K562 (cell line): ENCODE measurements around the gene COPS6. TPM values are rescaled to one million over a fixed set of nuclear protein-coding genes. Genes with fewer than 3 reads are reported as not detected.

ENCODE experiments used
- ADNP ChIP-seq: fragments of 200-800 bp; sonication (Bioruptor generic); IDR thresholded peaks from 2 replicates; pipeline ENCODE4 v1.6.1; 2016; ENCODE audit warnings: missing genetic modification characterization, missing compliant biosample characterization
- BDP1 ChIP-seq: IDR thresholded peaks from 3 replicates; pipeline ENCODE4 v1.6.1; 2011; ENCODE audit not compliant: insufficient read length, insufficient read depth
- CBX5 ChIP-seq: IDR thresholded peaks from 2 replicates; pipeline ENCODE4 v1.6.1; 2014; ENCODE audit warnings: low read depth, borderline replicate concordance
- FOSL1 ChIP-seq: fragments of 200-800 bp; sonication (Bioruptor generic); conservative IDR thresholded peaks from 2 replicates; pipeline ENCODE4 v1.6.1; 2016; ENCODE audit warnings: missing genetic modification characterization, missing compliant biosample characterization
- HNRNPUL1 ChIP-seq: fragments of 200-400 bp; formaldehyde crosslinking; IDR thresholded peaks from 2 replicates; pipeline ENCODE4 v1.6.1; 2017; ENCODE audit warnings: low read length
- LCOR ChIP-seq: sonication (generic); formaldehyde crosslinking; IDR thresholded peaks from 2 replicates; pipeline ENCODE4 v1.8.0; 2022; ENCODE audit warnings: mild to moderate bottlenecking, missing genetic modification reagents
- LEF1 ChIP-seq: fragments of 450-650 bp; IDR thresholded peaks from 2 replicates; pipeline ENCODE4 v1.6.1; 2016; ENCODE audit warnings: mild to moderate bottlenecking
- MIER1 ChIP-seq: fragments of 450-650 bp; IDR thresholded peaks from 2 replicates; pipeline ENCODE4 v1.6.1; 2016; ENCODE audit warnings: antibody characterized with exemption, mild to moderate bottlenecking, low read depth
- NR4A1 ChIP-seq, 2 experiments: fragments of 250-450 bp in 1 of 2; fragments of 450-650 bp in 1 of 2; sonication (Bioruptor Pico) in 1 of 2; IDR thresholded peaks; 2 replicates each; pipeline versions ENCODE4 v1.4.0 to v1.6.1; 2016 to 2020; ENCODE audit warnings: mild to moderate bottlenecking in 2 of 2, missing compliant biosample characterization in 1 of 2, missing genetic modification characterization in 1 of 2, moderate library complexity in 1 of 2
- POLR2AphosphoS5 ChIP-seq: IDR thresholded peaks from 2 replicates; pipeline ENCODE4 v1.6.1; 2011; ENCODE audit warnings: mild to moderate bottlenecking, low read depth, low read length, moderate library complexity; ENCODE audit not compliant: control insufficient read depth, insufficient read depth
- PYGO2 ChIP-seq: fragments of 450-650 bp; IDR thresholded peaks from 2 replicates; pipeline ENCODE4 v1.6.1; 2016; ENCODE audit warnings: mild to moderate bottlenecking, missing genetic modification characterization, moderate library complexity, missing compliant biosample characterization
- SAP30 ChIP-seq: fragments of 200-600 bp; sonication (generic); IDR thresholded peaks from 2 replicates; pipeline ENCODE4 v1.6.1; 2012; ENCODE audit warnings: borderline replicate concordance, low read depth, mild to moderate bottlenecking, moderate library complexity, low read length, control low read depth, inconsistent platforms; ENCODE audit not compliant: insufficient read depth, poor library complexity, severe bottlenecking
- SIRT6 ChIP-seq: IDR thresholded peaks from one replicate; pipeline ENCODE4 v1.6.1; 2012; ENCODE audit warnings: low read depth, mild to moderate bottlenecking, control low read depth, inconsistent platforms, low read length, moderate library complexity
- SMARCC2 ChIP-seq: fragments of 450-650 bp; IDR thresholded peaks from 2 replicates; pipeline ENCODE4 v1.6.1; 2017; ENCODE audit warnings: antibody characterized with exemption, moderate library complexity, mild to moderate bottlenecking, low read depth
- TEAD4 ChIP-seq, 2 experiments: sonication (generic) in 1 of 2; formaldehyde crosslinking in 1 of 2; IDR thresholded peaks; 2 replicates each; pipeline versions ENCODE4 v1.6.1 to v1.8.0; 2012 to 2022; ENCODE audit warnings: borderline replicate concordance in 1 of 2, inconsistent platforms in 1 of 2, low read length in 1 of 2, mild to moderate bottlenecking in 1 of 2, missing genetic modification reagents in 1 of 2
- XRCC3 ChIP-seq: fragments of 450-650 bp; IDR thresholded peaks from 2 replicates; pipeline ENCODE4 v1.6.1; 2017; ENCODE audit warnings: mild to moderate bottlenecking, moderate library complexity
- ZNF140 ChIP-seq: fragments of 250-450 bp; sonication (Bioruptor Pico); IDR thresholded peaks from 2 replicates; pipeline ENCODE4 v1.8.0; 2021; ENCODE audit warnings: moderate library complexity, mild to moderate bottlenecking, inconsistent platforms
- ZNF280B ChIP-seq: fragments of 250-450 bp; sonication (Bioruptor Pico); IDR thresholded peaks from 2 replicates; pipeline ENCODE4 v1.5.1; 2021; ENCODE audit warnings: mild to moderate bottlenecking
- ZNF354B ChIP-seq: fragments of 250-450 bp; sonication (Bioruptor Pico); IDR thresholded peaks from 2 replicates; pipeline ENCODE4 v1.4.0; 2020
- ZNF384 ChIP-seq: IDR thresholded peaks from 2 replicates; pipeline ENCODE4 v1.6.1; 2012; ENCODE audit warnings: low read depth, low read length, improper control_type of control experiment
- ZNF445 ChIP-seq: fragments of 250-450 bp; sonication (Bioruptor Pico); IDR thresholded peaks from 2 replicates; pipeline ENCODE4 v1.4.0; 2020; ENCODE audit warnings: low read depth, mild to moderate bottlenecking, moderate library complexity
- polyA plus RNA-seq, 8 experiments: library from polyadenylated mRNA; depleted of rRNA in 4 of 8; stranded (reverse) in 5 of 8; unstranded in 3 of 8; fragments of >200 nt; fragmentation: Nextera tagmentation in 2 of 8; fragmentation: Illumina TruSeq in 1 of 8; extraction: Ambion mirVana in 2 of 8; extraction: Trizol in 1 of 8; gene quantifications; 2 replicates each; pipeline versions ENCODE4 v1.2.1 to v1.2.3, GENCODE V29; 2011 to 2014; ENCODE audit warnings: inconsistent platforms in 1 of 8, missing spikeins in 1 of 8
- total RNA-seq, 7 experiments: library from RNA; depleted of rRNA in 6 of 7; stranded (reverse); fragments of >200 nt in 6 of 7; fragmentation: Illumina TruSeq in 2 of 7; extraction: Trizol in 2 of 7; gene quantifications; 2 replicates each; pipeline versions ENCODE4 v1.2.1 to v1.2.3, GENCODE V29; 2011 to 2021; ENCODE audit warnings: low replicate concordance in 1 of 7
- TF ChIP-seq, protein P1 (sequence below): IDR thresholded peaks from 2 replicates; pipeline ENCODE4 v1.6.1; 2014; ENCODE audit warnings: antibody characterized with exemption

The COPS6 gene
- total and polyA plus RNA-seq, 9 of the 15 experiments (the other 6 are each of a cell fraction or from before 2014, with no cell fraction given), result 63.0 to 331 (median 168) TPM

DNA sequence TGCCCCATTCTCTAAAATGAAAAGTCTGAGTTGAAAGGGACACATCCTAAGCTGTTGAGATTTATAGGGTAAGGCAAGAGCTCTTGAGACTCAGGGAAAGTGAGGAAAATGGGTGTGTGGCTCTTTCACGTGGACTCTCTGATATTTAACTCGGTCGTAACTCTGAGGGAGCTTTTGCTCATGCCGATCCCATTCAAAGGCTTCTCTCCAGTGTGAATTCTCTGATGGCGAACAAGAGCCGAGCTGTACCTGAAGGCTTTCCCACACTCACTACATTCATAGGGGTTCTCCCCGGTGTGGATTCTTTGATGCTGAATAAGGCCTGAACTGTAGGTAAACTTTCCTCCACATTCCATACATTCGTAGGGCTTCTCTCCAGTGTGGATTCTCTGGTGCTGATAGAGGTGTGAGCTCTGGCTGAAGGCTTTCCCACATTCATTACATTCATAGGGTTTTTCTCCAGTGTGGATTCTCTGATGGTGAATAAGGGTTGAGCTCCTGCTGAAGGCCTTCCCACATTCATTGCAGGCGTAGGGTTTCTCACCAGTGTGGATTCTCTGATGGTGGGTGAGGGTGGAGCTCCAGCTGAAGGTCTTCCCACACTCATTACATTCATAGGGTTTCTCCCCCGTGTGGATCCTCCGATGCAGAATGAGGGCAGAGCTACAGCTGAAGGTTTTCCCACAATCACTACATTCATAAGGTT is 17.6 kb upstream of the COPS6 start (continued):
- TF ChIP-seq SMARCC2 (no peak), BDP1 (no peak), LEF1 (0 out of 2 replicates have a peak, but pooled peaks have one; percentile 39), LCOR (CRISPR knock-in tag) (no peak), MIER1 (0 out of 2 replicates have a peak, but pooled peaks have one; percentile 22), CBX5 (peak; percentile 92; the same call in 1 of the 2 replicates), HNRNPUL1 (no peak), SIRT6 (no peak), XRCC3 (peak; percentile 97), TEAD4 (IDR thresholded peaks at IDR 0.05; ENCODE audit: low read length) (peak; percentile 67), TEAD4 (CRISPR knock-in tag; IDR thresholded peaks at IDR 0.05; ENCODE audit: borderline replicate concordance) (no peak), POLR2AphosphoS5 (0 out of 2 replicates have a peak, but pooled peaks have one; percentile 11), ZNF384 (no peak), FOSL1 (no peak), ADNP (0 out of 2 replicates have a peak, but pooled peaks have one; percentile 43), PYGO2 (tag) (0 out of 2 replicates have a peak, but pooled peaks have one; percentile 41), SAP30 (no peak), NR4A1 (CRISPR knock-in tag; IDR thresholded peaks at IDR 0.05) (no peak), NR4A1 (tag; IDR thresholded peaks at IDR 0.05) (no peak), ZNF445 (CRISPR knock-in tag) (peak; percentile 83), ZNF140 (CRISPR knock-in tag) (no peak), ZNF354B (CRISPR knock-in tag) (no peak), ZNF280B (CRISPR knock-in tag) (peak; percentile 47)
- TF ChIP-seq, protein P1, sequence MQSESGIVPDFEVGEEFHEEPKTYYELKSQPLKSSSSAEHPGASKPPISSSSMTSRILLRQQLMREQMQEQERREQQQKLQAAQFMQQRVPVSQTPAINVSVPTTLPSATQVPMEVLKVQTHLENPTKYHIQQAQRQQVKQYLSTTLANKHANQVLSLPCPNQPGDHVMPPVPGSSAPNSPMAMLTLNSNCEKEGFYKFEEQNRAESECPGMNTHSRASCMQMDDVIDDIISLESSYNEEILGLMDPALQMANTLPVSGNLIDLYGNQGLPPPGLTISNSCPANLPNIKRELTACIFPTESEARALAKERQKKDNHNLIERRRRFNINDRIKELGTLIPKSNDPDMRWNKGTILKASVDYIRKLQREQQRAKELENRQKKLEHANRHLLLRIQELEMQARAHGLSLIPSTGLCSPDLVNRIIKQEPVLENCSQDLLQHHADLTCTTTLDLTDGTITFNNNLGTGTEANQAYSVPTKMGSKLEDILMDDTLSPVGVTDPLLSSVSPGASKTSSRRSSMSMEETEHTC, result no peak
